OCI-LY1 (cell line): ENCODE data around the gene PADI4.

ENCODE experiments used
- H2AFZ ChIP-seq: fragments of 200-600 bp; sonication (generic), shearing (Covaris generic); 2 replicates; pipeline ENCODE4 v1.6.0; 2014; ENCODE audit warnings: antibody characterized with exemption, mild to moderate bottlenecking, low read length
- H3F3A ChIP-seq: fragments of 200-600 bp; sonication (generic), shearing (Covaris generic); 2 replicates; pipeline ENCODE4 v1.6.0; 2014; ENCODE audit warnings: mild to moderate bottlenecking, antibody characterized with exemption, low read length, moderate library complexity; ENCODE audit not compliant: insufficient read depth
- H3K27ac ChIP-seq: fragments of 200-600 bp; sonication (generic); 2 replicates; pipeline ENCODE4 v1.5.1; 2014; ENCODE audit warnings: low read length, mixed run types, mild to moderate bottlenecking, low read depth; ENCODE audit not compliant: poor library complexity, severe bottlenecking
- H3K27me3 ChIP-seq: fragments of 200-600 bp; sonication (generic); 2 replicates; pipeline ENCODE4 v1.6.0; 2014; ENCODE audit warnings: antibody characterized with exemption, mild to moderate bottlenecking, low read length, moderate library complexity; ENCODE audit not compliant: insufficient read depth
- H3K36me3 ChIP-seq: fragments of 200-600 bp; sonication (generic); 2 replicates; pipeline ENCODE4 v1.6.1; 2014; ENCODE audit warnings: mild to moderate bottlenecking, antibody characterized with exemption, low read length, moderate library complexity, mixed read lengths; ENCODE audit not compliant: insufficient read depth
- H3K4me1 ChIP-seq: fragments of 200-600 bp; sonication (generic); 2 replicates; pipeline ENCODE4 v1.5.1; 2014; ENCODE audit warnings: mild to moderate bottlenecking, low read length, moderate library complexity; ENCODE audit not compliant: insufficient read depth, severe bottlenecking
- H3K4me2 ChIP-seq: fragments of 200-600 bp; sonication (generic), shearing (Covaris generic); 2 replicates; pipeline ENCODE4 v1.6.1; 2014; ENCODE audit warnings: low read length
- H3K4me3 ChIP-seq: fragments of 200-600 bp; sonication (generic); 2 replicates; pipeline ENCODE4 v1.5.1; 2014; ENCODE audit warnings: low read length, low read depth, mild to moderate bottlenecking, mixed read lengths; ENCODE audit not compliant: poor library complexity, severe bottlenecking
- H3K79me2 ChIP-seq: fragments of 200-600 bp; shearing (Covaris generic); 2 replicates; pipeline ENCODE4 v1.6.1; 2016; ENCODE audit warnings: mixed run types, low read length, mixed read lengths; ENCODE audit not compliant: insufficient read depth
- H3K9ac ChIP-seq: fragments of 200-600 bp; sonication (generic), shearing (Covaris generic); 2 replicates; pipeline ENCODE4 v1.6.1; 2014; ENCODE audit warnings: mild to moderate bottlenecking, low read length, mixed read lengths
- H3K9me2 ChIP-seq: fragments of 200-600 bp; sonication (generic), shearing (Covaris generic); 2 replicates; pipeline ENCODE4 v1.6.1; 2014; ENCODE audit warnings: low read depth, mild to moderate bottlenecking, low read length, mixed read lengths
- H3K9me3 ChIP-seq: fragments of 200-600 bp; shearing (Covaris generic); 2 replicates; pipeline ENCODE4 v1.6.1; 2014; ENCODE audit warnings: low read length, mixed read lengths
- H4K20me1 ChIP-seq: fragments of 200-600 bp; sonication (generic), shearing (Covaris generic); 2 replicates; pipeline ENCODE4 v1.6.0; 2016; ENCODE audit warnings: mild to moderate bottlenecking, low read length; ENCODE audit not compliant: insufficient read depth
- EZH2 ChIP-seq: fragments of 200-600 bp; sonication (generic), shearing (Covaris generic); IDR thresholded peaks from 2 replicates; pipeline ENCODE4 v1.8.0; 2017; ENCODE audit warnings: borderline replicate concordance, mixed run types, mild to moderate bottlenecking, antibody characterized with exemption, low read length, moderate library complexity, mixed read lengths
- TF ChIP-seq, protein P1 (sequence below): fragments of 200-600 bp; sonication (generic), shearing (Covaris generic); IDR thresholded peaks from 2 replicates; pipeline ENCODE4 v1.5.1; 2017; ENCODE audit warnings: mild to moderate bottlenecking, antibody characterized with exemption, low read length, moderate library complexity, mixed read lengths

The PADI4 gene

GRCh38 chr1:17307329-17307728 is 668 bp upstream of the PADI4 start:
- Histone ChIP-seq H3K9me3 (no peaks in the 10 kb centered on the region), H3K9me2 (no peaks in the 10 kb centered on the region), H3K4me1 (no peaks in the 10 kb centered on the region), H3F3A (no peaks in the 10 kb centered on the region), H3K36me3 (no peaks in the 10 kb centered on the region), H3K4me3 (no peak overlapping the region), H3K9ac (no peak overlapping the region), H3K27me3 (no peaks in the 10 kb centered on the region), H3K79me2 (no peaks in the 10 kb centered on the region), H2AFZ (no peak overlapping the region), H3K4me2 (no peak overlapping the region), H3K27ac (no peak overlapping the region), H4K20me1 (no peaks in the 10 kb centered on the region)
- TF ChIP-seq, protein P1, sequence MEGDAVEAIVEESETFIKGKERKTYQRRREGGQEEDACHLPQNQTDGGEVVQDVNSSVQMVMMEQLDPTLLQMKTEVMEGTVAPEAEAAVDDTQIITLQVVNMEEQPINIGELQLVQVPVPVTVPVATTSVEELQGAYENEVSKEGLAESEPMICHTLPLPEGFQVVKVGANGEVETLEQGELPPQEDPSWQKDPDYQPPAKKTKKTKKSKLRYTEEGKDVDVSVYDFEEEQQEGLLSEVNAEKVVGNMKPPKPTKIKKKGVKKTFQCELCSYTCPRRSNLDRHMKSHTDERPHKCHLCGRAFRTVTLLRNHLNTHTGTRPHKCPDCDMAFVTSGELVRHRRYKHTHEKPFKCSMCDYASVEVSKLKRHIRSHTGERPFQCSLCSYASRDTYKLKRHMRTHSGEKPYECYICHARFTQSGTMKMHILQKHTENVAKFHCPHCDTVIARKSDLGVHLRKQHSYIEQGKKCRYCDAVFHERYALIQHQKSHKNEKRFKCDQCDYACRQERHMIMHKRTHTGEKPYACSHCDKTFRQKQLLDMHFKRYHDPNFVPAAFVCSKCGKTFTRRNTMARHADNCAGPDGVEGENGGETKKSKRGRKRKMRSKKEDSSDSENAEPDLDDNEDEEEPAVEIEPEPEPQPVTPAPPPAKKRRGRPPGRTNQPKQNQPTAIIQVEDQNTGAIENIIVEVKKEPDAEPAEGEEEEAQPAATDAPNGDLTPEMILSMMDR, result no peak

GRCh38 chr1:17308593-17308992 is 596 bp downstream of the PADI4 start:
- no peaks in the 10 kb centered on the region for H3F3A ChIP-seq
- no peaks in the 10 kb centered on the region for H3K36me3 ChIP-seq
- no peaks in the 10 kb centered on the region for H3K27me3 ChIP-seq
- H3K4me3 ChIP-seq, result no peak overlapping the region
- TF ChIP-seq, protein P1, result no peak
- TF ChIP-seq EZH2, result no peak
- H3K79me2 ChIP-seq, result no peaks in the 10 kb centered on the region
- H3K4me2 ChIP-seq, result no peak overlapping the region
- no peak overlapping the region for H2AFZ ChIP-seq
- no peak overlapping the region for H3K27ac ChIP-seq
- H3K9me3 ChIP-seq, result no peaks in the 10 kb centered on the region
- H3K9ac ChIP-seq, result no peak overlapping the region
- no peaks in the 10 kb centered on the region for H3K4me1 ChIP-seq
- no peaks in the 10 kb centered on the region for H3K9me2 ChIP-seq
- H4K20me1 ChIP-seq, result no peaks in the 10 kb centered on the region

DNA sequence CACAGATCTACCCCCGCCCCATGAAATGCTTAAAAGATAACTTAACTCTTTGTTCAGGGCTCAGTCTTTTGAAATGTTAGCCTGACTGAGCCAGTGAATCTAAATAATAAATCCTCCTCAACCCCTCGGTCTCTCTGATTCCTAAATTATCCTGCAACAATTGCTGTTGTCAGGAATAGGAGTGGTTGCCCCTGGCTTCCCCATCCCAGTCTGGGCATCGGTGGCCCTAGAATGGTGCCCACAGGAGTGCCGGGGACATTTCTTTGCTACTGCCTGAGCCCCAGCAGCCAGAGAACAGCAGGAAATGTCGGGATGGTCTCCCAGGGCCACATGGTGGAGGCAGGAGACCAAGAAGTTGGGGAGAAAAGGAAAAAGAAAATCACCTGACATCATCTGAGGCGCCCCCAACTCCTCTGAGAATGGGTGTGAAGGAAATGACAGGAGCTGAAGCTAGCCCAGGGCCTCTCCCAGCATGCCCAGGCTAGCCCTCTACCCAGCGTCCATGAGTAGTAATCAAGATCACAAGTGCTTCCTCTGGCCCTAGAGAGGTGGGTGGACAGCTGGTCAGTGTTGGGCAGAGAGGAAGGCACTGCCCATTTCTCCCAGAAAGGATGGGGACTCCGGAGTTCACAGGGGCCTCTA is 1.6 kb downstream of the PADI4 start:
- Histone ChIP-seq H3K9ac (no peak overlapping the region), H3K79me2 (no peaks in the 10 kb centered on the region), H3K27me3 (no peaks in the 10 kb centered on the region), H4K20me1 (no peaks in the 10 kb centered on the region), H3K9me2 (no peaks in the 10 kb centered on the region), H3K9me3 (no peaks in the 10 kb centered on the region), H2AFZ (no peak overlapping the region), H3K4me3 (no peak overlapping the region), H3K27ac (no peak overlapping the region), H3K4me2 (no peak overlapping the region), H3F3A (no peaks in the 10 kb centered on the region), H3K4me1 (no peaks in the 10 kb centered on the region), H3K36me3 (no peaks in the 10 kb centered on the region)
- TF ChIP-seq, protein P1, result no peak
- no peak for TF ChIP-seq EZH2
